GM12875 (cell line): ENCODE data around the gene SRL.

Experiments
- H3K4me3 ChIP-seq: one replicate; pipeline ENCODE4 v1.5.1; 2011; ENCODE audit warnings: low read depth, low read length, control low read depth
- CTCF ChIP-seq: IDR thresholded peaks from 2 replicates; pipeline ENCODE4 v1.5.1; 2011; ENCODE audit warnings: low read depth, mild to moderate bottlenecking, control low read depth, inconsistent platforms, low read length, moderate library complexity, borderline replicate concordance; ENCODE audit not compliant: insufficient read depth

SRL gene

GRCh38 chr16:4207683-4208340 is 34.1 kb downstream of the SRL start:
- no peak overlapping the region for H3K4me3 ChIP-seq
- no peak for TF ChIP-seq CTCF

GRCh38 chr16:4207229-4207628 is 34.7 kb downstream of the SRL start:
- no peak overlapping the region for H3K4me3 ChIP-seq
- TF ChIP-seq CTCF: no peak

- H3K4me3 ChIP-seq: no peak overlapping the region
- TF ChIP-seq CTCF: no peak
Measured at GRCh38 chr16:4206680-4207079, 35.2 kb downstream of the SRL start.

- no peak for TF ChIP-seq CTCF
- H3K4me3 ChIP-seq: no peak overlapping the region
Measured at GRCh38 chr16:4205971-4206370, 35.9 kb downstream of the SRL start.

- no peak overlapping the region for H3K4me3 ChIP-seq
- TF ChIP-seq CTCF: no peak
Measured at GRCh38 chr16:4204521-4204920, 37.4 kb downstream of the SRL start.

GRCh38 chr16:4203748-4204147 is 38.1 kb downstream of the SRL start:
- TF ChIP-seq CTCF: no peak

GRCh38 chr16:4202615-4203345 is 39.1 kb downstream of the SRL start:
- no peak for TF ChIP-seq CTCF
- H3K4me3 ChIP-seq: no peak overlapping the region

More at GRCh38 chr16:4203748-4204147, 38.1 kb downstream of the SRL start:
- no peak overlapping the region for H3K4me3 ChIP-seq
